HL-60 (cell line): Measurements from ENCODE around the gene MDC1.

Source experiments
- DNase-seq, 2 experiments: peaks; one replicate each; pipeline ENCODE4 v3.0.0-alpha.2; 2010 to 2020; ENCODE audit warnings: low read depth in 1 of 2, low spot score in 1 of 2
- H3K27ac ChIP-seq: fragments of 250-450 bp; sonication (Bioruptor Pico); replicated peaks from 2 replicates; pipeline ENCODE4 v1.5.1; 2020; ENCODE audit warnings: mild to moderate bottlenecking, moderate library complexity
- H3K27me3 ChIP-seq: fragments of 250-450 bp; sonication (Bioruptor Pico); 2 replicates; pipeline ENCODE4 v1.5.1; 2021; ENCODE audit warnings: mild to moderate bottlenecking, moderate library complexity; ENCODE audit not compliant: insufficient read depth, poor library complexity, severe bottlenecking
- H3K4me3 ChIP-seq: replicated peaks from 2 replicates; pipeline ENCODE4 v1.5.1; 2011; ENCODE audit warnings: mild to moderate bottlenecking, control low read depth, low read length; ENCODE audit not compliant: insufficient read depth
- GABPA ChIP-seq: IDR thresholded peaks from 2 replicates; pipeline ENCODE4 v1.6.1; 2012; ENCODE audit warnings: low read depth
- POLR2AphosphoS5 ChIP-seq: IDR thresholded peaks from 2 replicates; pipeline ENCODE4 v1.6.1; 2012; ENCODE audit warnings: low read depth
- SPI1 ChIP-seq: IDR thresholded peaks from 2 replicates; pipeline ENCODE4 v1.6.1; 2012; ENCODE audit warnings: low read depth, mild to moderate bottlenecking, borderline replicate concordance
- TF ChIP-seq, protein P1 (sequence below): IDR thresholded peaks from one replicate; pipeline ENCODE4 v1.5.1; 2011; ENCODE audit warnings: low read length, control low read depth, inconsistent platforms; ENCODE audit not compliant: insufficient read depth
- TF ChIP-seq, protein P2 (sequence below): IDR thresholded peaks from 2 replicates; pipeline ENCODE4 v1.6.1; 2012; ENCODE audit warnings: low read depth; ENCODE audit not compliant: insufficient replicate concordance

The MDC1 gene

DNA sequence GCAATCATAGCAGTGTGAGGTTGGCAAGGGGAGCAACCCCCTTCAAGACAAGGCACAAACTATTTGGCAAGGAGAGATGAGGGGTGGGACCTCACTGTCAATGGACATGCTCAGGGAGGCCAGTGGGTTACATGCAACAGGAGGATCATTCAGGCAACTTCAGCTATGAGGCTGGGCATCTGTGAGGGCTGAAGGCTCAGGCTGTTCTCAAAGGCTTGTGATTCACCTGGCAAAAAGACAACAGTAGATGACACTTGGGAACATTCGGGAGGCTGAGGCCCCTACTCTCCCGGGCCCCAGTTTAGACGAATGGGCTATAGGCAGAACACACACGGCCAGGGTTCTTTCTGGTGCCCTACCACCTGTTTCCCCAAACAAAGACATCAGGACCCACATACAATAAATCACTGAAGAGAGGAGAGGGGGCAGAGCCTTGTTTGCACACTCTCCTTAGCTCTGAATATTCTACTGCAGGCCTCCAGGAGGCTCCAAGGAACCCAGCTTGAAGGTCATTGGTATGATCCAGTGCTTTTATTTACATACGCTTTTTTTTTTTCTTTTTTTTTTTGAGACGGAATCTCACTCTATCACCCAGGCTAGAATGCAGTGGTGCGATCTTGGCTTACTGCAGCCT is 11.0 kb upstream of the MDC1 start:
- no peak overlapping the region for H3K27ac ChIP-seq
- no peak overlapping the region for H3K4me3 ChIP-seq
- DNase-seq = no peak
- TF ChIP-seq GABPA (no peak), POLR2AphosphoS5 (no peak), SPI1 (no peak)
- TF ChIP-seq, protein P1, sequence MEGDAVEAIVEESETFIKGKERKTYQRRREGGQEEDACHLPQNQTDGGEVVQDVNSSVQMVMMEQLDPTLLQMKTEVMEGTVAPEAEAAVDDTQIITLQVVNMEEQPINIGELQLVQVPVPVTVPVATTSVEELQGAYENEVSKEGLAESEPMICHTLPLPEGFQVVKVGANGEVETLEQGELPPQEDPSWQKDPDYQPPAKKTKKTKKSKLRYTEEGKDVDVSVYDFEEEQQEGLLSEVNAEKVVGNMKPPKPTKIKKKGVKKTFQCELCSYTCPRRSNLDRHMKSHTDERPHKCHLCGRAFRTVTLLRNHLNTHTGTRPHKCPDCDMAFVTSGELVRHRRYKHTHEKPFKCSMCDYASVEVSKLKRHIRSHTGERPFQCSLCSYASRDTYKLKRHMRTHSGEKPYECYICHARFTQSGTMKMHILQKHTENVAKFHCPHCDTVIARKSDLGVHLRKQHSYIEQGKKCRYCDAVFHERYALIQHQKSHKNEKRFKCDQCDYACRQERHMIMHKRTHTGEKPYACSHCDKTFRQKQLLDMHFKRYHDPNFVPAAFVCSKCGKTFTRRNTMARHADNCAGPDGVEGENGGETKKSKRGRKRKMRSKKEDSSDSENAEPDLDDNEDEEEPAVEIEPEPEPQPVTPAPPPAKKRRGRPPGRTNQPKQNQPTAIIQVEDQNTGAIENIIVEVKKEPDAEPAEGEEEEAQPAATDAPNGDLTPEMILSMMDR = no peak
- TF ChIP-seq, protein P2, sequence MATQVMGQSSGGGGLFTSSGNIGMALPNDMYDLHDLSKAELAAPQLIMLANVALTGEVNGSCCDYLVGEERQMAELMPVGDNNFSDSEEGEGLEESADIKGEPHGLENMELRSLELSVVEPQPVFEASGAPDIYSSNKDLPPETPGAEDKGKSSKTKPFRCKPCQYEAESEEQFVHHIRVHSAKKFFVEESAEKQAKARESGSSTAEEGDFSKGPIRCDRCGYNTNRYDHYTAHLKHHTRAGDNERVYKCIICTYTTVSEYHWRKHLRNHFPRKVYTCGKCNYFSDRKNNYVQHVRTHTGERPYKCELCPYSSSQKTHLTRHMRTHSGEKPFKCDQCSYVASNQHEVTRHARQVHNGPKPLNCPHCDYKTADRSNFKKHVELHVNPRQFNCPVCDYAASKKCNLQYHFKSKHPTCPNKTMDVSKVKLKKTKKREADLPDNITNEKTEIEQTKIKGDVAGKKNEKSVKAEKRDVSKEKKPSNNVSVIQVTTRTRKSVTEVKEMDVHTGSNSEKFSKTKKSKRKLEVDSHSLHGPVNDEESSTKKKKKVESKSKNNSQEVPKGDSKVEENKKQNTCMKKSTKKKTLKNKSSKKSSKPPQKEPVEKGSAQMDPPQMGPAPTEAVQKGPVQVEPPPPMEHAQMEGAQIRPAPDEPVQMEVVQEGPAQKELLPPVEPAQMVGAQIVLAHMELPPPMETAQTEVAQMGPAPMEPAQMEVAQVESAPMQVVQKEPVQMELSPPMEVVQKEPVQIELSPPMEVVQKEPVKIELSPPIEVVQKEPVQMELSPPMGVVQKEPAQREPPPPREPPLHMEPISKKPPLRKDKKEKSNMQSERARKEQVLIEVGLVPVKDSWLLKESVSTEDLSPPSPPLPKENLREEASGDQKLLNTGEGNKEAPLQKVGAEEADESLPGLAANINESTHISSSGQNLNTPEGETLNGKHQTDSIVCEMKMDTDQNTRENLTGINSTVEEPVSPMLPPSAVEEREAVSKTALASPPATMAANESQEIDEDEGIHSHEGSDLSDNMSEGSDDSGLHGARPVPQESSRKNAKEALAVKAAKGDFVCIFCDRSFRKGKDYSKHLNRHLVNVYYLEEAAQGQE = no peak
- no peaks in the 10 kb centered on the region for H3K27me3 ChIP-seq

DNA sequence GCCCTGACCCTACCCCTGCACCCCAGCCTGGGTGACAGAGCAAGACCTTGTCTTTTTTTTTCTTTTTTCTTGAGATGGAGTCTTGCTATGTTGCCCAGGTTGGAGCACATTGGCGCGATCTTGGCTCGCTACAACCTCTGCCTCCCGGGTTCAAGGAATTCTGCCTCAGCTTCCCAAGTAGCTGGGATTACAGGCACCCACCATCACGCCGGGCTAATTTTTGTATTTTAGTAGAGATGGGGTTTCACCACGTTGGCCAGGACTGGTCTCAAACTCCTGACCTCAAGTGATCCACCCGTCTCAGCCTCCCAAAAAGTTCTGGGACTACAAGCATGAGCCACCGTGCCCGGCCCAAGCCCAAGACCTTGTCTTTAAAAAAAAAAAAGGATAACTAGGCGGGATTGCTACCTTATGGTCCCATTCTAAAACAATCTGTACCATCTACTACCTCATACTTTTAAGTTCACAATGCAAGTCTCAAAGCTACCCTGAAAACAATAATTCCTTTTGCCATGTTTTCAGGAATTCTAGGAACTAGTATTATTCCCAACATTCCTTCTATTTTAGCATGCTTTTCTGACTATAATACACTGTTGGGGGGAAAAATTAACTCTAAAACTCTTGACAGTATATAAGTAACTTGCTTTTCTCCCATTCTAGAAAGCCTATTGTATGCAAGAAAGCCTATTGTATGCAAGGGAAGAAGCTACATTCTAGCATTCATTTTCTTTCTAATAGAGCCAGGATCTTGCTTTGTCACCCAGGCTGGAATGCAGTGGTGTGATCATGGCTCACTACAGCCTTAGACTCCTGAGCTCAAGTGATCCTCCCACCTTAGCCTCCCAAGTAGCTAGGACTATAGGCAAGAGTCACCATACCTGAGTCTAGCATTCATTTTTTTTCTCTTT is 9.7 kb upstream of the MDC1 start:
- TF ChIP-seq SPI1 (no peak), POLR2AphosphoS5 (no peak), GABPA (no peak)
- TF ChIP-seq, protein P1 = no peak
- TF ChIP-seq, protein P2 = no peak
- Histone ChIP-seq H3K4me3 (no peak overlapping the region), H3K27me3 (no peaks in the 10 kb centered on the region), H3K27ac (no peak overlapping the region)
- DNase-seq = no peak

DNA sequence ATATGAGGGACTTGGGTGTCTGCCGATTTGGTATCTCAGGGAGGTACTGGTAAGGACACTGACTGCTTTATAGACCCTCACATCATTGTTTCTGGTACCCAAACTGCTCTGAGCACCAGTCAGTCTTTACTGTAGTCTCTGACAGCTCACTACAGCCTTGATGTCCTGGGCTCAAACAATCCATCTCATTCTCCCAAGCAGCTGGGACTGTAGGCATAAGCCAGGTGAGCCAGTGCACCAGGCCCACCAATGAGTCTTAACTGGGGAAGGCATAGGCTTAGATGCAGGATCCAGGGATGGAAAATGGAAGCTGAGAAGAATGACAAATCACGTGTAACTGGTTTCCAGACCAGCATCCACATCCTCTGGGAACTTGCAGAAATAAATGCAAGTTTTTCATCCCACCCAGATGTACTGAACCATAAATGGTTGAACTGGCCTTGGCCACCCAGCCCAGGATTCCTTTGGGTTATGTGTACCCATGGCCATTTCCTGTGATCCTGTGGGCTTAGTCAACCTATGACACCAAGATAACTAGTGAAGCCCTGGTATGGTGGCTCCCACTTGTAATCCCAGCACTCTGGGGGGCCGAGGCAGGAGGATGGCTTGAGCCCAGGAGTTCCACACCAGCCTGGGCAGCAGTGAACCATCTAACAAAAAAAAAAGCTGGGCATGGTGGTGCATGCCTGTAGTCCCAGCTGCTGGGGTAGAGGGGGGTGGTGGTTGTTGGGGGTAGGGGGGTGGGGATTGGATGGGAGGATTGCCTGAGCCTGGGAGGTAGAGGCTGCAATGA is 8.8 kb upstream of the MDC1 start:
- DNase-seq = no peak
- no peak overlapping the region for H3K4me3 ChIP-seq
- no peaks in the 10 kb centered on the region for H3K27me3 ChIP-seq
- no peak overlapping the region for H3K27ac ChIP-seq
- TF ChIP-seq POLR2AphosphoS5 (peak; percentile 93), GABPA (no peak), SPI1 (no peak)
- TF ChIP-seq, protein P2 = no peak
- TF ChIP-seq, protein P1 = no peak
